HEK293T (cell line): ENCODE measurements around the gene RNF14.

Experiments
- ARNT ChIP-seq: fragments of 450-650 bp; IDR thresholded peaks from 2 replicates; pipeline ENCODE4 v1.6.1; 2017; ENCODE audit warnings: mild to moderate bottlenecking
- BHLHE40 ChIP-seq: fragments of 450-650 bp; IDR thresholded peaks from 2 replicates; pipeline ENCODE4 v1.6.1; 2016; ENCODE audit warnings: mild to moderate bottlenecking, moderate library complexity, borderline replicate concordance
- ELF4 ChIP-seq: fragments of 450-650 bp; IDR thresholded peaks from 2 replicates; pipeline ENCODE4 v1.6.1; 2017; ENCODE audit warnings: antibody characterized with exemption
- FOXM1 ChIP-seq: fragments of 450-650 bp; IDR thresholded peaks from 2 replicates; pipeline ENCODE4 v1.6.1; 2017; ENCODE audit warnings: mild to moderate bottlenecking, borderline replicate concordance
- L3MBTL2 ChIP-seq: fragments of 450-650 bp; conservative IDR thresholded peaks from 2 replicates; pipeline ENCODE4 v1.6.1; 2016; ENCODE audit warnings: mild to moderate bottlenecking
- LEF1 ChIP-seq: fragments of 450-650 bp; IDR thresholded peaks from 2 replicates; pipeline ENCODE4 v1.6.1; 2017; ENCODE audit warnings: mild to moderate bottlenecking, borderline replicate concordance
- NFRKB ChIP-seq: fragments of 450-650 bp; IDR thresholded peaks from 2 replicates; pipeline ENCODE4 v1.6.1; 2016; ENCODE audit warnings: mild to moderate bottlenecking, moderate library complexity
- PKNOX1 ChIP-seq: fragments of 450-650 bp; IDR thresholded peaks from 2 replicates; pipeline ENCODE4 v1.6.1; 2016
- SP1 ChIP-seq: fragments of 450-650 bp; IDR thresholded peaks from 2 replicates; pipeline ENCODE4 v1.6.1; 2017
- ZNF384 ChIP-seq: fragments of 450-650 bp; IDR thresholded peaks from 2 replicates; pipeline ENCODE4 v1.6.1; 2016

GRCh38 chr5:141934099-141934844 is 34.6 kb upstream of the RNF14 start:
- no peak for TF ChIP-seq SP1
- TF ChIP-seq ZNF384, result no peak
- no peak for TF ChIP-seq FOXM1
- TF ChIP-seq L3MBTL2, result no peak
- TF ChIP-seq PKNOX1, result no peak
- no peak for TF ChIP-seq LEF1
- no peak for TF ChIP-seq ARNT
- no peak for TF ChIP-seq ELF4
- TF ChIP-seq BHLHE40, result no peak
- TF ChIP-seq NFRKB, result no peak
